BJ (cell line): ENCODE results near the gene AHI1. TPM values are rescaled to one million over a fixed set of nuclear protein-coding genes. Genes with fewer than 3 reads are reported as not detected.

Experiments
- CTCF ChIA-PET: fragments of 350-600 bp; formaldehyde crosslinking; extraction: SDS; loops from one replicate; lab custom pipeline; 2021; ENCODE audit warnings: antibody characterized with exemption, inconsistent platforms; lab: Yijun Ruan, JAX
- POLR2A ChIA-PET: fragments of 300-600 bp; sonication (Branson Sonifier 250); formaldehyde crosslinking; extraction: SDS; loops from one replicate; lab custom pipeline; 2021; ENCODE audit warnings: antibody characterized with exemption; lab: Charles Lee
- DNase-seq: peaks from one replicate; pipeline ENCODE4 v3.0.0-alpha.2; 2011; ENCODE audit warnings: low read depth
- H3K27me3 ChIP-seq: 2 replicates; pipeline ENCODE4 v1.6.0; 2011; ENCODE audit warnings: low read length; ENCODE audit not compliant: control insufficient read depth, insufficient read depth
- H3K36me3 ChIP-seq: 2 replicates; pipeline ENCODE4 v1.5.1; 2011; ENCODE audit warnings: low read length; ENCODE audit not compliant: control insufficient read depth, insufficient read depth
- H3K4me3 ChIP-seq: 2 replicates; pipeline ENCODE4 v1.5.1; 2011; ENCODE audit warnings: low read depth, mild to moderate bottlenecking, control low read depth, low read length
- polyA plus RNA-seq: library from polyadenylated mRNA; depleted of rRNA; stranded (reverse); fragments of >200 nt; gene quantifications from 2 replicates; pipeline ENCODE4 v1.2.3, GENCODE V29; 2011
- TF ChIP-seq, protein P1 (sequence below): IDR thresholded peaks from 2 replicates; pipeline ENCODE4 v1.5.1; 2011; ENCODE audit warnings: low read depth, mild to moderate bottlenecking, control low read depth, inconsistent platforms, low read length, moderate library complexity; ENCODE audit not compliant: insufficient read depth

AHI1 gene
- polyA plus RNA-seq, 1 experiment = 7.9 TPM

DNA sequence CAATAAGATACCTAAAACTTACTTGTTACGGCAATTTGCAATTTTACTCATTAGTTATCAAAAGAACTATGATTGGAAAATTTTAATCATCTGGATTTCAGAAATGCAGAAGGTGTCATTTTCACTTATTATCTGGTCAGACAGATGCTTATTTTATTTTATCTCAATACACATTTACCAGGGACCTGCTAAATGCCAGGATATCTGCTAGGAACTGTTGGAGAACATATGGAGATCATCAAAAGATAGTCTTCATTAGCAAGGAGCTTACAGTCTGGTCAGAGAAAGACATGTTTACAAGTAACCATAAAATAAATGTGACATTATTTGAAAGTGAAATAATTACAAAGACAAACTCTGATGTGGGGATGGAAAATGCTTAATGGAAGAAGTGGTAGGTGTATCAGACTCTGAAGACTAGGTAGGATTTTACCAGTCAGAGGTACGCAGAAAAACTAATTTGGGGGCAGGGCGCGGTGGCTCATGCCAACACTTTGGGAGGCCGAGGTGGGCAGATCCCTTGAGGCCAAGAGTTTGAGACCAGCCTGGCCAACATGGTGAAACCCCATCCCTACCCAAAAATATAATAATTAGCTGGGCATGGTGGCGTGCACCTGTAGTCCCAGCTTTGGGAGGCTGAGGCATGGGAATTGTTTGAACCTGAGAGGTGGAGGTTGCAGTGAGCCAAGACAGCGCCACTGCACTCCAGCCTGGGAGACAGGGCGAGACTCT, 178.6 kb downstream of the AHI1 start:
- Histone ChIP-seq H3K4me3 (no peak overlapping the region), H3K27me3 (no peaks in the 10 kb centered on the region), H3K36me3 (no peaks in the 10 kb centered on the region)
- TF ChIP-seq, protein P1, sequence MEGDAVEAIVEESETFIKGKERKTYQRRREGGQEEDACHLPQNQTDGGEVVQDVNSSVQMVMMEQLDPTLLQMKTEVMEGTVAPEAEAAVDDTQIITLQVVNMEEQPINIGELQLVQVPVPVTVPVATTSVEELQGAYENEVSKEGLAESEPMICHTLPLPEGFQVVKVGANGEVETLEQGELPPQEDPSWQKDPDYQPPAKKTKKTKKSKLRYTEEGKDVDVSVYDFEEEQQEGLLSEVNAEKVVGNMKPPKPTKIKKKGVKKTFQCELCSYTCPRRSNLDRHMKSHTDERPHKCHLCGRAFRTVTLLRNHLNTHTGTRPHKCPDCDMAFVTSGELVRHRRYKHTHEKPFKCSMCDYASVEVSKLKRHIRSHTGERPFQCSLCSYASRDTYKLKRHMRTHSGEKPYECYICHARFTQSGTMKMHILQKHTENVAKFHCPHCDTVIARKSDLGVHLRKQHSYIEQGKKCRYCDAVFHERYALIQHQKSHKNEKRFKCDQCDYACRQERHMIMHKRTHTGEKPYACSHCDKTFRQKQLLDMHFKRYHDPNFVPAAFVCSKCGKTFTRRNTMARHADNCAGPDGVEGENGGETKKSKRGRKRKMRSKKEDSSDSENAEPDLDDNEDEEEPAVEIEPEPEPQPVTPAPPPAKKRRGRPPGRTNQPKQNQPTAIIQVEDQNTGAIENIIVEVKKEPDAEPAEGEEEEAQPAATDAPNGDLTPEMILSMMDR = no peak
- CTCF ChIA-PET = no interaction called here
- DNase-seq = no peak
- POLR2A ChIA-PET = no interaction called here

DNA sequence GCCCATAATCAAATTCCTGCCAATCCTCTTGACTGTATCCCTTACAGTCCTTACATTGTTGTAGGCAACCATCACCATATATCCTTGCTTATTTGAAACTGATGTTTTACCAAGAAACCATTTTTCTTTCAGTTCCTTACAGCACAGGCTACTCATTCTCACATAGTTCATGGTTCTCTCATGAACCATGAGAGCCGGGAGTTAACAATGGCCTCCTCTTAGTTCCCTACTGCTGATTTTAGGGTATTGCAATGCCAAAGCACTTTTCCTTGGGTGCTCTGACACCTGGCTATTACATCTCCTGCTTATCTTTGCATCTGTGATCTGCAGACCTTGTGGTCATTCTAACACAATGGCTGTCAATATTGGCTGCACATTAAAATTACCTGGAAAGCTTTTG, 183.0 kb downstream of the AHI1 start:
- Histone ChIP-seq H3K4me3 (no peak overlapping the region), H3K36me3 (peaks cover 1% of the 10 kb centered on the region; the same call in 1 of the 2 replicates), H3K27me3 (no peaks in the 10 kb centered on the region)
- CTCF ChIA-PET = no interaction called here
- TF ChIP-seq, protein P1 = no peak
- POLR2A ChIA-PET = no interaction called here
- DNase-seq = no peak

DNA sequence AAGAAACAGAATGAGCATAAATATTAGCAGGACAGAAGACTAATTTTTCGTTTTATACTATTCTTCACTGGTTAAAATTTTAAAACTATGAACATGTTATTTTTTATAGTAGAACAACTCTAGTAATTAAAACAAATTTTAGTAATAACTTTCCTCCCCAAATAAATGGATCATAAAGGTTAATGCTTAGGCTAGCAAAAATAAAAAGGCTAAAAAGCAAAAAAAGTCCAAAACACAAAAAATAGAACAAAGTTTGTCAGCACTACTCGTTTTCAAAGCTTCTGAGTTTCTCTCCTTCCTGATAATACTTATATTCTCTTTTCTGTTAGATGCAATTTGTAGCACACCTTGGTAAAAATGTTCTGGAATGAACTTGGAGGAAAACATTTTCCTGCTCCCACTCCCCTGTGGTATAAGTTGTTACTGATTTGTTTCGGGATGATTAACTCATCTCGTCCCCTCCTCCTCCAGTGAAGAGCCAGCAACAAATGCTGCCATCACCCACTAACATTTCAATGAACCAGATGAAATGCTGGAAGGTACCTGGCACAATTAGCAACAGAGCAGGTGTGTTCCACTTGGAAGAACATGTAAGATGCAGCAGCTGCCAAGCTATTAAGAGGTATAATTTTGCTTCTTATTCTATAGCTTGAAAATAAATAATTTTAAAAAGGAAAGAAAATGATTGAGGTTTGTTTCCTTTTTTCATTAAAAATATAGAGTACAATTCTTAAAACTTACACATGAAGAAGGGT, 185.9 kb downstream of the AHI1 start:
- no peaks in the 10 kb centered on the region for H3K27me3 ChIP-seq
- H3K4me3 ChIP-seq = no peak overlapping the region
- POLR2A ChIA-PET = no interaction called here
- no peak for DNase-seq
- TF ChIP-seq, protein P1 = no peak
- CTCF ChIA-PET = interaction anchor here (1.0 to 1.6 kb wide), 2 partner anchors 11 to 14 kb away, joined by 4 to 5 read pairs; no protein-coding TSS in a partner anchor
- peaks cover 1% of the 10 kb centered on the region; the same call in 1 of the 2 replicates for H3K36me3 ChIP-seq

DNA sequence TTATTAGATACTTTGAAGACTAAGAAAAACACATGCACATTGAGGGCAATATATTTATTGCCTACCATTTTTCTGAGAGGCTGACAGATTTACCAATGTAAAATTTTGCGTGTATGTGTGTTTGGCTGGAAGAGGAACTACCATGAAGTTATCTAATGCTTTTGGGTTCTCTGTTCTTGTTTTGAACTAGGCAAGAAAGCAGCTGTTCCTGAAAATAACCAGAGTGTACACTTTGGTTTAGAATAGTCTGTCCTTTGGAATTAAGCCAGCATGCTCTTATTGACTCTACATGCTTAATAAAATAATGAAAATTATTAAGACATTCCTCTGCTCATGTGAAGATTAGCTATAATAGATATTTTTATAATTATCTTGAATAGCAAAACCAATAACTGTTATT, 187.2 kb downstream of the AHI1 start:
- Histone ChIP-seq H3K36me3 (peaks cover 1% of the 10 kb centered on the region; the same call in 1 of the 2 replicates), H3K4me3 (no peak overlapping the region), H3K27me3 (no peaks in the 10 kb centered on the region)
- CTCF ChIA-PET = no interaction called here
- no peak for DNase-seq
- POLR2A ChIA-PET = no interaction called here
- TF ChIP-seq, protein P1 = no peak

DNA sequence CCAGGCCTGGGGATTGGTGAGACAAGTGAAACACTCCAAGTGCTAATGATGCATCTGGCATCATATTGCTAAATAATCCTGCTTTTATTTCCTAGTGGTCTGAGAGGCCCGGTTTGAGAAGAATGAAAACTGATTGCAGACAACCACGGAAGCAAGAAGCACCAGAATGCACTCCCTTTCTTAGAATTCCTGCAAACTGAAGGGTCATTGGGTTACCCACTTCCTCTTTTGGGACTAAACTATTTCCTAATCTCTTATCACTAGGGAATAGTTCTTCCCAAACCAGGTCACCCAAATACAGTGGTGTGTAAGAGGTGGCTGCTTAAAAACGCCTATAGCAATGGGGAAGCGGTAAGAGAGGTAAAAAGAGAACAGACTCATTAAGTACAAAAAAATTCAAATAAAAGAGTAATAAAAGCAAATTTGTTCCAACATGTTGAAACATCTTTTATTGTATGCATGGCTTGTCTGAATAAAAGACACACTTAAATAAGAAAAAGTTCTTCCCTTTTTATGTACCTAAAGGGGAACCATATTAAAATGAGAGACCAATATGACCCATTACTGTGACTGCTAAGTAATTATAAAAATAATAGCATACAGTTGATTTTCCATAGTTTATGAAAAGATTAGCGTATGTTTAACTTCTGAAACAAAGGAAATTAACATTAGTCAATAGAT, 190.7 kb downstream of the AHI1 start:
- H3K27me3 ChIP-seq = no peaks in the 10 kb centered on the region
- POLR2A ChIA-PET = no interaction called here
- TF ChIP-seq, protein P1 = no peak
- CTCF ChIA-PET = no interaction called here
- peaks cover 1% of the 10 kb centered on the region; the same call in 1 of the 2 replicates for H3K36me3 ChIP-seq
- no peak overlapping the region for H3K4me3 ChIP-seq
- no peak for DNase-seq
